Aorta (tissue), 5 donors: Measurements from ENCODE around the gene ADAMTS20. TPM values are rescaled to one million over a fixed set of nuclear protein-coding genes. Genes with fewer than 3 reads are reported as not detected.
"Not testable (repeated sequence)": the region's sequence is repeated elsewhere in the genome, so short reads cannot be mapped to it uniquely, and the experiment has no call there.

ENCODE experiments used
- ATAC-seq: fragments of 200-7000 bp; cut with Tn5 transposase; one replicate; pipeline ENCODE4 v1.9.1; 2022; ENCODE audit warnings: moderate library complexity; ENCODE audit not compliant: low FRiP score
- DNase-seq, 2 donors: peaks; one replicate each; pipeline ENCODE4 v3.0.0-alpha.2; 2020
- H3K27ac ChIP-seq, 2 donors: one replicate each; pipeline ENCODE4 v1.5.1; 2013; ENCODE audit warnings: low read length in 2 of 2, mild to moderate bottlenecking in 2 of 2, moderate library complexity in 2 of 2, control low read depth in 1 of 2, inconsistent platforms in 1 of 2, low read depth in 1 of 2
- H3K27me3 ChIP-seq, 2 donors: one replicate each; pipeline ENCODE4 v1.6.1; 2013; ENCODE audit warnings: control low read depth in 1 of 2, low read length in 1 of 2, mild to moderate bottlenecking in 1 of 2, moderate library complexity in 1 of 2; ENCODE audit not compliant: insufficient read depth in 2 of 2, control insufficient read depth in 1 of 2
- H3K36me3 ChIP-seq, 2 donors: one replicate each; pipeline ENCODE4 v1.6.1; 2013; ENCODE audit warnings: control low read depth in 1 of 2, low read length in 1 of 2, mild to moderate bottlenecking in 1 of 2; ENCODE audit not compliant: insufficient read depth in 2 of 2, control insufficient read depth in 1 of 2
- H3K4me1 ChIP-seq, 2 donors: one replicate each; pipeline ENCODE4 v1.6.1; 2013; ENCODE audit warnings: low read length in 2 of 2, control low read depth in 1 of 2, mild to moderate bottlenecking in 1 of 2, moderate library complexity in 1 of 2; ENCODE audit not compliant: insufficient read depth in 2 of 2, control insufficient read depth in 1 of 2
- H3K4me3 ChIP-seq, 2 donors: one replicate each; pipeline ENCODE4 v1.5.1; 2013; ENCODE audit warnings: low read length in 2 of 2, control low read depth in 1 of 2, mild to moderate bottlenecking in 1 of 2
- H3K9me3 ChIP-seq: one replicate; pipeline ENCODE4 v1.6.1; 2013; ENCODE audit warnings: mild to moderate bottlenecking, low read length; ENCODE audit not compliant: control insufficient read depth
- WGBS, 2 donors: extraction: QIAGEN DNeasy Blood & Tissue Kit; methylation state at CpG; one replicate each; pipeline ENCODE4 v1.1.7; 2013; 5-methylcytosine and 5-hydroxymethylcytosine counted together
- intact Hi-C, 2 donors: fragments of 100-400 bp; cut with DNase I; formaldehyde crosslinking; loops; one replicate each; pipeline versions ENCODE4 v1.14.2 to v1.15.0; 2022
- polyA plus RNA-seq, 2 donors: library from polyadenylated mRNA; stranded (reverse); fragments of 200-250 nt; gene quantifications; one replicate each; pipeline ENCODE4 v1.2.3, GENCODE V29; 2013
- total RNA-seq, 2 donors: library from RNA; stranded (reverse); fragmentation: NEBNext Ultra II Directional; extraction: Animal tissue kit (Norgen Biotek cat#: 25700); gene quantifications; one replicate each; pipeline ENCODE4 v1.2.1, GENCODE V29; 2021
- donor health status: healthy with polysubstance abuse.
- donor health status: Bipolar disorder and iron deficiency.
- donor health status: DM: no; HTN: no; CAD: no.
- donor health status: DM: no; HTN: no; CAD: no.
- donor health status: DM: yes; HTN: yes; CAD: no.

The ADAMTS20 gene
- total and polyA plus RNA-seq, 4 donors = not detected

DNA sequence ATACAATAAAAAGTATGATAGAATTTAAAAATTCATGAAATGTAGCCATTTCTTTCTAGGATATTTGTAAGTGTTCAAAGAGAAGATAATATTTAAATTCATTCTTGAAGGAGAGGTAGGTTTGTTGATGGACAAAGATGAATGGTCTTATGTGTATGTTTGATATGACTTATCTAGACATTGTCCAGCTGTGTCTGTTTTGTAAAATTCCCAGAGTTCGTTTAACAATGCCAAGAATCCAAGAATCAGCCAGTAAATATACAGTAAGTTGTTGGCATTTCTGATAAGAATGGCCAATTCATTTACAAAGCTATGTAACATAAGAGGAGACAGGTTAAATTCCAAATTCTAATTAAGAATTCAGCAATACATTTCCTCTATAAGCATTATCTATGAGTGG lies 150.9 kb downstream of the ADAMTS20 start:
- H3K36me3 ChIP-seq = no peaks in the 10 kb centered on the region
- intact Hi-C loops = no loop called here
- H3K27ac ChIP-seq = no peak overlapping the region
- H3K9me3 ChIP-seq = no peaks in the 10 kb centered on the region
- ATAC-seq (no peak), DNase-seq (no peak)
- no peaks in the 10 kb centered on the region for H3K27me3 ChIP-seq
- 2 to 5% methylated on average over 1 of the region's 1 CpG for WGBS, 2 donors
- no peaks in the 10 kb centered on the region for H3K4me1 ChIP-seq
- H3K4me3 ChIP-seq = no peak overlapping the region

- no peaks in the 10 kb centered on the region for H3K36me3 ChIP-seq
Measured at GRCh38 chr12:43396671-43397070, 155.3 kb downstream of the ADAMTS20 start.

DNA sequence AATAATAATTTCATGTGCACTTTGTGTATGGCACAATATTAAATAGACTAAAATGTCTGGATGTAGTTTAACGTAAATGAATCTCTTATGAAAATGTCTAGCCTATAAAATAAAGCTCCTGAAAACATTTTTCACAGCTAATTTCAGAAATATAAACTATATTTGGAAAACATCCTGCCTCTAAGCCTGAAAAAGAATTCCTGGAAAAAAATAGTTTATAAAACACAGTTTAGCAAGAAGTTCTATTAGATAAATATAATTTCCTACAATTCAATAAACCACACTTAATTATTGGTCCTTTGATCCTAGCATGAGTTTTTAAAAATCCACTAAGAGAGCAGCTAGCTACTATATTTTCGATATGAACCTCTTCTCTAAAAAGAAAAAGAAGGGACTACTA lies 159.9 kb downstream of the ADAMTS20 start:
- Histone ChIP-seq H3K4me1 (no peaks in the 10 kb centered on the region), H3K27ac (no peak overlapping the region), H3K27me3 (no peaks in the 10 kb centered on the region), H3K4me3 (no peak overlapping the region), H3K36me3 (no peaks in the 10 kb centered on the region), H3K9me3 (peaks cover 7% of the 10 kb centered on the region)
- no peak for ATAC-seq
- intact Hi-C loops = no loop called here
- WGBS, 2 donors = 66 to 68% methylated on average over 2 of the region's 2 CpGs
- DNase-seq = no peak

More at GRCh38 chr12:43396671-43397070, 155.3 kb downstream of the ADAMTS20 start:
- intact Hi-C loops = no loop called here
- 57 to 61% methylated on average over 5 of the region's 5 CpGs for WGBS, 2 donors
- Histone ChIP-seq H3K4me1 (no peaks in the 10 kb centered on the region), H3K9me3 (no peaks in the 10 kb centered on the region), H3K27ac (no peak overlapping the region), H3K27me3 (no peaks in the 10 kb centered on the region), H3K4me3 (no peak overlapping the region)
- no peak for ATAC-seq
- DNase-seq = no peak

DNA sequence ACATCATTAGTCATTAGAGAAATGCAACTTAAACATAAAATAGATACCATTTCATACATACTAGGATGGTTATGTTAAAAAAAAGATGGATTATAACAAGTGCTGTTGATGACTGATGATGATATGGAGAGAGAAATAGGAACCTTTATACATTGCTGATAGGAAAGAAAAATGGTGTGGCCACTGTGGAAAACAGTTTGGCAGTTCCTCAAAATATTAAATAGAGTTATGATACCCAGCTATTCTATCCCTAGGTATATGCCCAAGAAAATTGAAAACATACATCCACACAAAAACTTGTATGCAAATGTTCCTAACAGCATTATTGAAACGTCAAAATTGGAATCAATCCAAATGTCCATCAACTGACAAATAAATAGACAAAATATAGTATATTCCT lies 170.1 kb downstream of the ADAMTS20 start:
- Histone ChIP-seq H3K27me3 (no peaks in the 10 kb centered on the region), H3K4me1 (no peaks in the 10 kb centered on the region), H3K27ac (no peak overlapping the region), H3K4me3 (no peak overlapping the region), H3K9me3 (peaks cover 2% of the 10 kb centered on the region), H3K36me3 (no peaks in the 10 kb centered on the region)
- ATAC-seq = no peak
- 45 to 51% methylated on average over 1 of the region's 1 CpG for whole genome bisulfite sequencing, 2 donors
- no peak for DNase-seq
- intact Hi-C loops = no loop called here

DNA sequence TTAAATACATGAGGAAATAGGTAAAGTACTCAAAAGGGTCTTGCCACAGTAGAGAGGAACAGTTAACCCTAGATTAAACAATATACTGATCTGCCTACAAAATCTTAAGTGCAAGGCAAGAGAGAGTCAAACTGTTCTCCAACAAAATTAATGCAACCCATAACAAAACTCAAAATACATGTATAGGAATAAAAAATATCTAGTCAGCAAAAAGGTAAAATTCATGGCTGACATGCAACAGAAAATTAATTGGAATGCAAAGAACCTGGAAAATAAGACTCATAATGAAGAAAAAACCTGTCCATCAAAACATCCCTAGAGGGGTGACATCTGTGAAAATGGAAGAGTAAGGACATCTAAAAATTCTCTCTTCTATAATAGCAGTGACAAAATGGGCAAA lies 173.6 kb downstream of the ADAMTS20 start:
- intact Hi-C loops = no loop called here
- H3K36me3 ChIP-seq = no peaks in the 10 kb centered on the region
- ATAC-seq = no peak
- H3K4me1 ChIP-seq = no peaks in the 10 kb centered on the region
- no peaks in the 10 kb centered on the region for H3K27me3 ChIP-seq
- DNase-seq = no peak
- no peak overlapping the region for H3K27ac ChIP-seq
- peaks cover 2% of the 10 kb centered on the region for H3K9me3 ChIP-seq
- H3K4me3 ChIP-seq = no peak overlapping the region

DNA sequence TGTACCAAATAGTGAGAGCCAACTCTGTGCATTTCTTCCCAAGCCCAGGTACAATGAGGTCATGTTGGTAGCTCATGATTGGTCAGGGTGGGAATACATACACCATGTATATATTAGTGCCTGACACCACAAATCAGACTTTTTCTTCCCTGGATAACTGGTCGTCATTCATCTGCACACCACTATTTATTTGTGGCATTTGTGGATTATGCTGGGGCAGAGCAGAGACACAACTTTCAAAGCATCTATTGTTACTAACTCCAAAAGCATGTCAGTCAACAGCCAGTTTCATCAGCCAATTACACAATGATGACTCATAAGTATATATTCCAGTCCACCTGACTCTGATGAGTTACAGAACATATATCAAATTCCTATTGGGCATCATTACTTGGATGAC lies 181.7 kb downstream of the ADAMTS20 start:
- no peak for DNase-seq
- Histone ChIP-seq H3K27me3 (no peaks in the 10 kb centered on the region), H3K4me1 (no peaks in the 10 kb centered on the region), H3K9me3 (peaks cover 1% of the 10 kb centered on the region), H3K36me3 (no peaks in the 10 kb centered on the region), H3K27ac (no peak overlapping the region), H3K4me3 (no peak overlapping the region)
- no peak for ATAC-seq
- WGBS, 2 donors = 89 to 95% methylated on average over 1 of the region's 1 CpG
- intact Hi-C loops = no loop called here

DNA sequence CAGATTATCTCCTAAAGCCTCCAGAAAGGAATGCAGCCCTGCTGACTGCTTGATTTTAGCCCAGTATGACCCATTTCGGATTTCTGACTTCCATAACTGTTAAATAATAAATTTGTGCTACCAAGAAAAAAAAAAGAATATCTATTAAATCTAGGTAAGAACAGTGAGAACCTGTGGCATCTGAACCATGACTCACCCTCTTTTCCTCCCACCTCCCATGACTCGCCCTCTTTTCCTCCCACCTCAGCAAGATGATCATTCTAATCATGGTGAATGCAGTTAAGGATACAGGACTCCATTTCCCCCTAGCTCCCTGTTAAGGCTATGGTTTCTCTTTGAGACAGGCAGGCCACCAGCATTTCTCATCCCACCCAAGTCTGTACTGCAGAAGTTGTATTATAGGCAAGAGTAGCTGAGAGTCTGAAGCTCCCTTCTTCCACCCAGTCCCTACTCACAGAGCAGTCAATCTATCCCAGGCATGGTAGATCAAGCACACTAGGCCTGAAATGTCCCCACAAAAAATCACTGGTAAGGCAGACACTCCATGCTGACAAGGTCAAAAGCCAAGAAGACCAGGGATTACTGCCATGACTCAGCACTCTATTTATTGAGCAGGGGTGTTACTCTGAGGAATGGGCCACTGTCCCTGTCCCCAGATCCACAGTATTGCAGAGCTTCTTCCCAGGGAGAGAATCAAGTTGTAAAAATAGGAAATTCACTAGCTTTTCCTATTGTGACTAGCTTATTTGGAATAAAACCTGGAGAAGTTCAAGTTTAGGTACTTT lies 188.9 kb downstream of the ADAMTS20 start:
- Histone ChIP-seq H3K4me3 (no peak overlapping the region), H3K27ac (no peak overlapping the region), H3K36me3 (no peaks in the 10 kb centered on the region), H3K9me3 (no peaks in the 10 kb centered on the region), H3K4me1 (no peaks in the 10 kb centered on the region), H3K27me3 (no peaks in the 10 kb centered on the region)
- DNase-seq (no peak), ATAC-seq (no peak)
- intact Hi-C loops = no loop called here
- WGBS, 2 donors = 87 to 90% methylated on average over 2 of the region's 2 CpGs

GRCh38 chr12:43361031-43361710 lies 190.8 kb downstream of the ADAMTS20 start:
- no peaks in the 10 kb centered on the region for H3K36me3 ChIP-seq
- intact Hi-C loops = no loop called here
- ATAC-seq (no peak), DNase-seq (no peak)
- no peaks in the 10 kb centered on the region for H3K9me3 ChIP-seq
- no peak overlapping the region for H3K4me3 ChIP-seq
- no peak overlapping the region for H3K27ac ChIP-seq
- WGBS, 2 donors = 78 to 79% methylated on average over 6 of the region's 6 CpGs
- H3K27me3 ChIP-seq = no peaks in the 10 kb centered on the region
- H3K4me1 ChIP-seq = no peaks in the 10 kb centered on the region

DNA sequence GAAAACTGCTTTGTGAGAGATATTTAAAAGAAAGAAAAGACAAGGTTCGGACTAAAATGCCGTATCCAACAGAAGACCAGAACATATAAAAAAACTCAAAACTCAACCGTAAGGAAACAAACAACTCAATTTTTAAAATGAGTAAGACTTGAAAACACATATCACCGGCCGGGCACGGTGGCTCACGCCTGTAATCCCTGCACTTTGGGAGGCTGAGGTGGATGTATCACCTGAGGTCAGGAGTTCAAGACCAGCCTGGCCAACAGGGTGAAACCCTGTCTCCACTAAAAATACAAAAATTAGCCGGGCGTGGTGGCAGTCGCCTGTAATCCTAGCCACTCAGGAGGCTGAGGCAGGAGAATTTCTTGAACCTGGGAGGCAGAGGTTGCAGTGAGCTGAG lies 192.0 kb downstream of the ADAMTS20 start:
- H3K27ac ChIP-seq, DNase-seq, intact Hi-C loops, H3K36me3 ChIP-seq, ATAC-seq, H3K27me3 ChIP-seq, H3K9me3 ChIP-seq, H3K4me1 ChIP-seq, H3K4me3 ChIP-seq: not testable (repeated sequence)
- WGBS, 2 donors = 94 to 95% methylated on average over 10 of the region's 10 CpGs
